Fibroblast of lung (primary cell): ENCODE data around the gene PYM1.

Source experiments
- EZH2 ChIP-seq: IDR thresholded peaks from 2 replicates; pipeline ENCODE4 v1.5.1; 2012; ENCODE audit warnings: low read length, control low read depth, mild to moderate bottlenecking; ENCODE audit errors: missing control alignments
- TF ChIP-seq, protein P1 (sequence below), 2 donors: IDR thresholded peaks in 1 of 2; conservative IDR thresholded peaks in 1 of 2; 1 replicate in 1 of 2; 2 replicates in 1 of 2; pipeline ENCODE4 v1.5.1; 2011 to 2012; ENCODE audit warnings: low read length in 2 of 2, control low read depth in 1 of 2, inconsistent platforms in 1 of 2, low read depth in 1 of 2, mild to moderate bottlenecking in 1 of 2

DNA sequence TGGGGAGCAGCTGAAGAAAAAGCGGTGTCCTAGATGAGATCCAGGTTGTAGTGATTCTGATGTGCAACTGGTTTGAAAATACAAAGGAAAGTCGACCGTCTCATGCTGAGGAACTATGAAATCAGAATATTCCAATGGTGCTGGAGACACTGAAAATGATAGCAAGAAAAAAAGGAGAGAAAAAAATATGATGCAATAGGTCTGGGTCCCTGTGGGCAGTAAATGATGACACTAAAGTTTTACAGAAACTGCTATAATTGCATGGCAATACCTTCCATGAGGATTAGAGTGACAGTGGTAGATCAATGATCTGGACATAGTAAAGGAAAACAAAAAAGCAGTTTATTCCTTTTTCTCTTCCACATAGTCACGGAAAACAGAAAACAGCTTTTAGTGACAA is 2.3 kb downstream of the PYM1 start:
- TF ChIP-seq, protein P1, sequence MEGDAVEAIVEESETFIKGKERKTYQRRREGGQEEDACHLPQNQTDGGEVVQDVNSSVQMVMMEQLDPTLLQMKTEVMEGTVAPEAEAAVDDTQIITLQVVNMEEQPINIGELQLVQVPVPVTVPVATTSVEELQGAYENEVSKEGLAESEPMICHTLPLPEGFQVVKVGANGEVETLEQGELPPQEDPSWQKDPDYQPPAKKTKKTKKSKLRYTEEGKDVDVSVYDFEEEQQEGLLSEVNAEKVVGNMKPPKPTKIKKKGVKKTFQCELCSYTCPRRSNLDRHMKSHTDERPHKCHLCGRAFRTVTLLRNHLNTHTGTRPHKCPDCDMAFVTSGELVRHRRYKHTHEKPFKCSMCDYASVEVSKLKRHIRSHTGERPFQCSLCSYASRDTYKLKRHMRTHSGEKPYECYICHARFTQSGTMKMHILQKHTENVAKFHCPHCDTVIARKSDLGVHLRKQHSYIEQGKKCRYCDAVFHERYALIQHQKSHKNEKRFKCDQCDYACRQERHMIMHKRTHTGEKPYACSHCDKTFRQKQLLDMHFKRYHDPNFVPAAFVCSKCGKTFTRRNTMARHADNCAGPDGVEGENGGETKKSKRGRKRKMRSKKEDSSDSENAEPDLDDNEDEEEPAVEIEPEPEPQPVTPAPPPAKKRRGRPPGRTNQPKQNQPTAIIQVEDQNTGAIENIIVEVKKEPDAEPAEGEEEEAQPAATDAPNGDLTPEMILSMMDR (conservative IDR thresholded peaks at IDR 0.05 in 1 of 2, IDR thresholded peaks at IDR 0.05 in 1 of 2; ENCODE audit: low read depth in 1 of 2, low read length in 2 of 2), result no peak
- no peak for TF ChIP-seq EZH2
